Stimulated activated CD8-positive, alpha-beta memory T cell treated with anti-CD3 and anti-CD28 coated beads, Interleukin-7, amount 100 ng/mL, for 4 hours (primary cell): ENCODE results near the gene GAL3ST3.
"Not testable (repeated sequence)": the region's sequence is repeated elsewhere in the genome, so short reads cannot be mapped to it uniquely, and the experiment has no call there.

ENCODE experiments used
- DNase-seq, 2 donors: peaks; one replicate each; pipeline ENCODE4 v3.0.0-alpha.2; 2020; ENCODE audit warnings: low read depth in 2 of 2

Gene GAL3ST3

GRCh38 chr11:66012946-66013761, 35.8 kb downstream of the GAL3ST3 start:
- no peak for DNase-seq

GRCh38 chr11:66012371-66012945, 36.5 kb downstream of the GAL3ST3 start:
- no peak for DNase-seq

GRCh38 chr11:66011785-66012303, 37.1 kb downstream of the GAL3ST3 start, which contains the start of gene CST6:
Gene CST6, plus strand, starts transcription at chr11:66012008. Its CDS starts 37 bp downstream, at chr11:66012045.
- no peak for DNase-seq

GRCh38 chr11:66011239-66011784, 37.6 kb downstream of the GAL3ST3 start:
- no peak for DNase-seq

GRCh38 chr11:66010036-66010435, 38.9 kb downstream of the GAL3ST3 start:
- not testable (repeated sequence) for DNase-seq

- no peak for DNase-seq
Measured at GRCh38 chr11:66008468-66009101, 40.4 kb downstream of the GAL3ST3 start.

GRCh38 chr11:66008095-66008467, 40.9 kb downstream of the GAL3ST3 start:
- DNase-seq = no peak

- no peak for DNase-seq
Measured at GRCh38 chr11:66007201-66007634, 41.7 kb downstream of the GAL3ST3 start.

GRCh38 chr11:66006891-66007176, 42.1 kb downstream of the GAL3ST3 start:
- DNase-seq = no peak

- DNase-seq = no peak
Measured at GRCh38 chr11:66006134-66006890, 42.6 kb downstream of the GAL3ST3 start.

GRCh38 chr11:66004186-66004585, 44.8 kb downstream of the GAL3ST3 start:
- DNase-seq = no peak

- DNase-seq = no peak
Measured at GRCh38 chr11:66003291-66003690, 45.7 kb downstream of the GAL3ST3 start.

GRCh38 chr11:66002648-66003225, 46.2 kb downstream of the GAL3ST3 start:
- peak in 1 of 2 donors; percentile 74 for DNase-seq

GRCh38 chr11:66001942-66002647, 46.9 kb downstream of the GAL3ST3 start, which contains the start of the genes BANF1 and EIF1AD:
Gene BANF1, plus strand, starts transcription at chr11:66002503. Its CDS starts 748 bp downstream, at chr11:66003251.
Gene EIF1AD, minus strand, starts transcription at chr11:66002157. Its CDS starts 1,768 bp downstream, at chr11:66000389.
- peak; percentile 85 to 91 for DNase-seq

GRCh38 chr11:65997286-65997685, 51.7 kb downstream of the GAL3ST3 start:
- no peak for DNase-seq

GRCh38 chr11:65992056-65992455, 56.9 kb downstream of the GAL3ST3 start:
- no peak for DNase-seq
